GM19372 (cell line): Measurements from ENCODE around the gene DNPH1.
A peak's percentile ranks its signal among the peaks of the same experiment; 100 is the strongest.

Experiments
- ATAC-seq: cut with Tn5 transposase; IDR thresholded peaks from one replicate; pipeline ENCODE4 v1.9.1; 2021; ENCODE audit warnings: mild to moderate bottlenecking, low read depth, moderate library complexity; ENCODE audit not compliant: unreplicated experiment

The DNPH1 gene

DNA sequence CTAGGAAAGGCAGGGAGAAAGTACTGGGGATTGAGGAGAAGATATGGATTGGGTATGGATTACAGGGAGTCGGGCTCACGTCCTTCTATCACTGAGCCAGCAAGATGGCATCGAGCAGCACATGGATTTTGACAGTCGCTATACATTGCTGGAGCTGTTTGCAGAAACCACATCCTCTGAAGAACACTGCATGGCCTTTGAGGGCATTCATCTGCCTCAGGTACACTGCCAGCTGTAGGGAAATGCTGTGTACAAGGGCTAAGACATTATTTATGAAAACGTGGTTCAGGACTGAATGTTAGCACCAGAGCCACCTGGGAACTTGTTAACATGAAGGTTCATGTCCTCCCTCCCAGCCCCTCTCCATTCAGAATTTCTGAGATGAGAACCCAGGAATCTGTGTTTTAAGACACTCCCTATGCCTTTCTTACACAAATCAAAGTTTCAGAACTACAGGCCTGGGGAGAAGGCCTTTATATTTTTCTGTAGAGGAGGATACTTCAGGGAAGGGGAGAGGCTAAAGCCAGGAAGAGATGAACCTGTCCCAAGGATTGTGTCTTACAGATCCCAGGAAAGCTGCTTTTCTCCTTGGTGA is 43.8 kb downstream of the DNPH1 start:
- ATAC-seq: no peak

DNA sequence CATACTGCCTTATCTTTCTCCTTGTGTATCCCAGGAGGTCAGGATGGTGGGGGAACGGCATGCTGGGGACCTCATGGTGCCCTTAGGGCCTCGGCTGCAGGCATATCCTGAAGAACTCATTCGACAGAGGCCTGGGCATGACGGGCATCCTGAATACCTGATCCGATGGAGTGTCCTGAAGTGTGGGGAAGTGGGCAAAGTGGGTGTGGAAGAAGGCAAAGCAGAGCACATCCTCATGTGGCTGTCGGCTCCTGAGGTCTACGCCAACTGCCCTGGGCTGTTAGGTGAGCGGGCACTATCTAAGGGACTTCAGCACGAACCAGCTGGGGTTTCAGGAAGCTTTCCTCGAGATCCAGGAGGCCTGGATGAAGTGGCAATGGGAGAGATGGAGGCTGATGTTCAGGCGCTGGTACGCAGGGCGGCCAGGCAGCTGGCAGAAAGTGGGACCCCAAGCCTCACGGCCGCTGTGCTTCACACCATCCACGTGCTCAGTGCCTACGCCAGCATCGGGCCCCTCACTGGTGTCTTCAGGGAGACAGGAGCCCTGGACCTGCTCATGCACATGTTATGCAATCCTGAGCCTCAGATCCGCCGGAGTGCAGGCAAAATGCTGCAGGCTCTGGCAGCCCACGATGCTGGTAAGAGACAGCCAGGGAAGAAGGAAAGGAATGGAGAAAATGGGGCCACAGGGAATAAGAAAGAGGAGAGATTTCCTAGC is 44.9 kb downstream of the DNPH1 start:
- ATAC-seq: no peak

DNA sequence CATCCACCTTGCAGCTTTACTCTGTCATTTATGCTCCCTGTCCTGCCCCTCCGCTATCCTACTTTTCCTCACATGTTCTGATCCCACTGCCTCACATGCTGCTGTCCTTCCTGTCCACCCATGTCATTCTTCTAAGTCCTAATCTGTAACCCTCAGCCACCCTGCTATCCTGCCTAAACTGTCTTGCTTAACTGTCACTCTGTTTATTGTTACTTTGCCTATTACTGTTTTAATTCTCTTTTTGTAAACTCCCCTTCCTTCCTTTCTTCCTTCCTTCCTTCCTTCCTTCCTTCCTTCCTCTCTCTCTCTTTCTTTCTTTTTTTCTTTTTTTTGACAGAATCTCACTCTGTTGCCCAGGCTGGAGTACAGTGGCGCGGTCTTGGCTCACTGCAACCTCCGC is 45.8 kb downstream of the DNPH1 start:
- ATAC-seq: no peak

DNA sequence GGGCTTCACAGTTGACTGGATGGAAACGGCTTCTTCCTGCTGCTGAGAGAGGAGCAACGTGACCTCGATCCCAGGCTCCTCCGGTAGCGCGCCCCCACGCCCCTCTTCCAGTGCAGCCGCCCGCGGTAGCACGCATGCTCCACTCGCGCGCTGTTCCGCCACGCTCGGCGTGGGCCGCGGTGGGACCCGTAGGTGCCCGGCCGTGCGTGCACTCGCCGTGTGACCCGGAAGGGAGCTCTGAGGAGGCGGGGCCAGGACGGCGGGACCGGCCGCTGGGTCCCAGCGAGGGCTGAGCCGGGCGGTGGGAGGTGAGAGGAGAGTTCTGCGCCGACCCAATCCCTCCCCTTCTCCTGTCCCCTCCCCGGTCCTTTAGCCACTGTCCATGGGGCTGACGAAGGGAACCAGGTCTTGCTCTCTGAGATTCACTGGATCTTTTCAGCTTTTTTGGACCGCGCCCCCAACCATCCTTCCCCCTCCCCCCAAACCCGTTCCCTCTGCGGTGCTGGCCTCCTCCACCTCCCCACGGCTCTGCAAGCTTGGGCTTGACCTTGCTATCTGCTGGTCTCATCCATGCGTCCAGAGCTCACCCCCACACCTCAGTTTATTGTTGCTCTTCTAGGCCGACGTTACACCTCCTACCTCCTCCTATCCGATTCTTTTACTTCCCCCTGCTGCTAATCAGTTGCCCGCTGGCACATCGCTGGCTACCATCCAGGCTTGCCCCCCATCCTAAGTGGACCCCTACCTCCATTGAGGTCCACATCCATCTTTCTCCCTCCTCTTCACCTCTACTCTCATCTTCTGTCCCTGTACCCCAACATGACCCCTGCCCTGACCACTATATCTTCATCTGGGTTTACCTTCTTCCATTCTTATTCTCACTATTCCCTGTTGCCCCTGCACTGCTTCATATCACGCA is 47.1 kb downstream of the DNPH1 start, which contains the start of gene CUL9:
Gene CUL9 (plus strand): TSS at position 255 of the 919 bp plus-strand sequence. CDS start 2,115 bp downstream, outside the sequence.
- ATAC-seq: peak; percentile 97

DNA sequence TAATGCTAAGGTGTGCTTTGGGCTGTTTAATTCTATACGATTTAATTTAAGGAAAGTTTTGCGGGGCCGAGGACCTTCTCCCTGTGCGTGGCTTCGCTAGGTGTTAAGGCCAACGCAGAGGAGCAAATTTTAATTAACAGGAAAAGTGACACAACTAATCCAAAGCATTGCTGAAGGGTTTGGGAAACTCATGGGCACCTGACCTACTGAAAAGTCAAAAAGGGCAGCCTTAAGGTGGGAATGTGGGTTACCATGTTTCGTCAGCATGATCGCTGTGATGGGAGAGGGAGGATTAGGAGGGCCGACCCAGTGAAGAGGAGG is 47.7 kb downstream of the DNPH1 start:
- ATAC-seq: no peak

DNA sequence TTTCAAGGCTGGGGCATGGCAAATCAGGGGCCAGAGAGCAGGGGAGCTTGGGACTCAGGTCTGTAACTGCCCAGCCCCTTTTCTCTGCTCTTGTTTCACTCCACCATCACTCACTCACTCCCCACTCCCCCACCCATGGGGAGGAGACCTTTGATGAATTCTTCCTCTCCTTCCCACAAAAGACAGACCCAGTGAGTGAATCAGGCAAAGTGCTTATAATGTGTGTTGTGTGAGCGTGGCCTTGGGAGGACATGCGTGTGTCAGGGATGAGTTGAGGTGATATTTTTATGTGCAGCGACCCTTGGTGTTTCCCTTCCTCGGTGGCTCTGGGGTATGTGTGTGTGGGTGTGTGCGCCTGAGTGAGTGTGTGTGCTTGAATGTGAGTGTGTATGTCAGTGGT is 48.3 kb downstream of the DNPH1 start:
- no peak for ATAC-seq

DNA sequence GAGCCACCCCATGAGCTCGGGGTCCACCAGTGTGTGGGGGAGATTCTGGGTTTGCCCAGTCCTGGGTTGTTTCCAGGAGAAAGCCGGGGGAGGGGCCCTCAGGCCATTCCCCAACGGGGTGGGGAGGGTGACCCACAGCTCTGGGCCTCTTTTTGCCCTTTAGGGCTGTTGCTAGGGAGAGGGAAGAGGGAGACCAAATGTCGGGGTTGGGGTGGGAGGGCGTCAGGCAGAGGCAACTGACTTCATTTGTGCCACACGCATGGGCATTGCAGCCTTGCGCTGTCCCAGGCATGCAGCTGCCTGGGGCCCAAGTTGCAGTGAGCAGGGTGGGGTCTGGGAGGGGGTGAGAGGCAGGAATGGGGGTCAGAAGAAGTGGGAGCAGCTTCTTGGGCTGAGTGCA is 49.2 kb downstream of the DNPH1 start:
- ATAC-seq: no peak

DNA sequence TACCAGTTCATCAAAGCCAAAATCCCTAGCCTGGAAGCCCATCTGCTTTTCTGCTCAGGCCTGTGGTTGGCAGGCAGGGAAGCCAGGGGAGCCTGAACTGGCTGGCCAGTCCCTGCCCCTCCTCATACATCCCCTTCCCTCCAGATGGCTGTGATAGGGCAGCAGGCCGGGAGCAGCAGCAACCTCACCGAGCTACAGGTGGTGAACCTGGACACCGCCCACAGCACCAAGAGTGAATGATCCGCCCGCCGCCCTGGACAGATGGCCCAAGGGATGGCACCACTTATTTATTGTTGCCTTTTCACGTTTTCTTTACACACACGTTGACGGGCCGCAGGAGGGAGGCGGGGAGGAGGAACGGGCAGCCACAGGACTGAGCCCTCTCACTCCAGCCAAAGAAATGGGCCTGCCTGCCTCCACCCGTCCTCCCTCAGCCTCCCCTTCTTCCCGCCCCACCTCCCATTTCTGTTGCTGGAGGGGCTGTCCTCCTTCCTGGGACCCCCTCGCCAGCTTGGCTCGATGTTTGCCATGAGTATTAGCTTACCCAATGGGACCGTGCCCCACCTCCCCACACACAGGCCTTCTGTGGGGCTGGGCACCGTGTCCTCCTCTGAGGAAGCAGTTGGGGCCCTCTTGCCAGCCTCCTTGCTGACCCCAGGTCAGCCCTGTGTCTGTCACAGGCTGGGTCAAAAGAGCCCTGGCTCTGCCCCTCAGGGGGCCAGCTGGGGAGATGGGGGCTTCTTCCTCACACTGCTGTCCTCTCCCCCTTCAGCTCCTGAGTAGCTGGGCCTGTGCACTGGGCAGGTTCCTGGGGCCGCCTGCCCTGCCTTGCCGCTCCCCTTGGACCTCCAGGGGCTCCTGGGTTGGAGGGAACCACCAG is 50.1 kb downstream of the DNPH1 start:
- no peak for ATAC-seq

DNA sequence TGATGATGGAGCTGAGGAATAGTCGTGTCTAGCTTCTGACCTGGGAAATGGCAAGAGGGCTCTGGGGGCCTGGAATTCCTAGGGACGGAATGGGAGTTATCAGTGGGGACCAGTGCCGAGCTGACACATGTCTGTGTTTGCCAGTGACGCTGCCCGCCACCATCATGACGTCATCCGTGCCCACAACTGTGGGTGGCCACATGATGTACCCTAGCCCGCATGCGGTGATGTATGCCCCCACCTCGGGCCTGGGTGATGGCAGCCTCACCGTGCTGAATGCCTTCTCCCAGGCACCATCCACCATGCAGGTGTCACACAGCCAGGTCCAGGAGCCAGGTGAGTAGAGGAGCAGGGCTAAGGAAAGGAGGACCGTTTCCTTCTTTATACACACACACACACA is 51.1 kb downstream of the DNPH1 start:
- no peak for ATAC-seq

DNA sequence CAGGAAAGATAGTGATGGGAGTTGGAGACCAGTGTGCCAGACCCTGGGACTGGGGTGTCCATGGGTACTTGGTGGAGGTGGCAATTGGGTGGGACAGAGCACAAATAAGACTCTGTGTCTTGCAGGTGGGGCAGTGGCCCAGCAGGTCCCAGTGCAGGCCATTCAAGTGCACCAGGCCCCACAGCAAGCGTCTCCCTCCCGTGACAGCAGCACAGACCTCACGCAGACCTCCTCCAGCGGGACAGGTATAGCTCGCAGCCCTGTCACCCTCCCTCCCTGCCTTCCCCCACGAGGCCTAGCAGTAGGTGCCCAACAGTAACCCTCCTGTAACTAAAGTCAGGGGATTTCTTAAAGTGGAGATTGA is 52.9 kb downstream of the DNPH1 start:
- ATAC-seq: no peak

DNA sequence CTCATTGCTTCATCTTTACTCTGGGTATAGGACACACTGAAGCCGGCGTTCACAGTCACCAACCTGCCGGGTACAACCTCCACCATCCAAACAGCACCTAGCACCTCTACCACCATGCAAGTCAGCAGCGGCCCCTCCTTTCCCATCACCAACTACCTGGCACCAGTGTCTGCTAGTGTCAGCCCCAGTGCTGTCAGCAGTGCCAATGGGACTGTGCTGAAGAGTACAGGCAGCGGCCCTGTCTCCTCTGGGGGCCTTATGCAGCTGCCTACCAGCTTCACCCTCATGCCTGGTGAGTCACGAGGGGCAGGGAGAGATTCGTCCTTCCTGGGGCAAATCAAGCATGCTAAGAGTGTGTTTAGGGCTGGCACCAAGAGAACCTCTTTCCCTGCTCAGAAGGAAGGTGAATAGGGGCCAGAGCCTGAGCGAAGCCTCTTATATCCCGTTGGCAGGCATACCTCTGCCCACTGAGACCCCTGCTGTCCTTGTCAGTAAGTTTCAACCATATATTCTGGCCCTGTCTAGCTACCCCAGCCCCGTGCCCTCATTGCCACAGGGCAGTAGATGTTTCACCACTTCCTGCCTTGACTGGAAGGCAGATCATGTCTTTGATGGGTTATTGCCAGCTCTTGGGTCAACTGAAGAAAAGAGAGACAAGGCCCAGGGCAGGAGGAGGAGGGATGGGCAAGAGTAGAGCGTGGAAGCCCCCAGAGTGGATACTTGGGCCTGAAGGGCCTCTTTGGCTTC is 53.4 kb downstream of the DNPH1 start:
- no peak for ATAC-seq
